ENCODE data around the gene CADPS2. TPM values are rescaled to one million over a fixed set of nuclear protein-coding genes. Genes with fewer than 3 reads are reported as not detected.

Gene CADPS2
- total and polyA plus RNA-seq, 10 of the 15 experiments (the other 5 are each of a cell fraction or from before 2014, with no cell fraction given) = 0.05 to 7.5 (median 0.25) TPM

GRCh38 chr7:122423591-122423990 lies 462.7 kb downstream of the CADPS2 start (continued):
- TF ChIP-seq ELK1 (IDR thresholded peaks at IDR 0.05; ENCODE audit: low read depth, low read length) = no peak
- no peak for TF ChIP-seq SIN3A (IDR thresholded peaks at IDR 0.05; ENCODE audit: low read depth, low read length)
- no peak for TF ChIP-seq HDAC6 (IDR thresholded peaks at IDR 0.05; ENCODE audit: unreplicated experiment)
- TF ChIP-seq BMI1 (IDR thresholded peaks at IDR 0.05; ENCODE audit: borderline replicate concordance) = no peak

GRCh38 chr7:122416336-122416735 lies 469.9 kb downstream of the CADPS2 start:
- no peak for FAIRE-seq
- RAD21 ChIA-PET (ENCODE audit: unreplicated experiment) = no interaction called here
- H3K36me3 ChIP-seq (ENCODE audit: control insufficient read depth in 2 of 2, insufficient read depth in 2 of 2, low read length in 1 of 2) = no peaks in the 10 kb centered on the region
- BruUV-seq (replicated peaks) = no TSS peak
- H3K27ac ChIP-seq (ENCODE audit: control insufficient read depth, insufficient read depth) = no peak overlapping the region
- POLR2A ChIA-PET = interaction anchor here (0.5 to 1.3 kb wide), 2 partner anchors 10 to 49 kb away, joined by 3 read pairs; no protein-coding TSS in a partner anchor
- SMC1A ChIA-PET (ENCODE audit: uncharacterized antibody, unreplicated experiment) = interaction anchor here (0.9 to 1.9 kb wide), 11 partner anchors 11 to 141 kb away, joined by 3 to 5 read pairs (median 4); no protein-coding TSS in a partner anchor
- H3K9me3 ChIP-seq (replicated peaks; ENCODE audit: control insufficient read depth, insufficient read depth, low read length) = no peaks in the 10 kb centered on the region
- CTCF ChIA-PET = interaction anchor here (1.0 to 1.2 kb wide), 3 partner anchors 8 to 118 kb away, joined by 3 to 6 read pairs (median 4); no protein-coding TSS in a partner anchor
- in situ Hi-C loops (cut with MboI) (no loop called here), intact Hi-C loops (cut with micrococcal nuclease; ENCODE audit: unreplicated experiment) (no loop called here)
- TF ChIP-seq EGR1 (IDR thresholded peaks at IDR 0.05; ENCODE audit: borderline replicate concordance in 1 of 2, low read depth in 2 of 2, low read length in 2 of 2) (no peak), CEBPB (IDR thresholded peaks at IDR 0.05; ENCODE audit: borderline replicate concordance in 1 of 2, low read depth in 2 of 2, low read length in 2 of 2) (no peak), GABPA (IDR thresholded peaks at IDR 0.05; ENCODE audit: low read depth) (no peak), BRCA1 (IDR thresholded peaks at IDR 0.05; ENCODE audit: low read depth, low read length) (no peak), IKZF2 (IDR thresholded peaks at IDR 0.05) (no peak), KDM1A (IDR thresholded peaks at IDR 0.05; ENCODE audit: borderline replicate concordance) (no peak), SUZ12 (IDR thresholded peaks at IDR 0.05; ENCODE audit: unreplicated experiment) (no peak), KLF5 (IDR thresholded peaks at IDR 0.05; ENCODE audit: partially characterized antibody) (no peak)
- H3K9ac ChIP-seq (ENCODE audit: control insufficient read depth, insufficient read depth, low read length) = no peak overlapping the region
- no peak overlapping the region for H3K4me3 ChIP-seq
- H2AFZ ChIP-seq (ENCODE audit: control insufficient read depth, low read depth, low read length) = no peak overlapping the region
- H3K27me3 ChIP-seq (replicated peaks in 1 of 2; ENCODE audit: control insufficient read depth in 2 of 2, insufficient read depth in 2 of 2, low read length in 1 of 2) = no peaks in the 10 kb centered on the region
- no peak for DNase-seq (ENCODE audit: low read depth, low spot score)
- H4K20me1 ChIP-seq (ENCODE audit: control insufficient read depth, insufficient read depth) = no peaks in the 10 kb centered on the region
- H3K79me2 ChIP-seq (ENCODE audit: control insufficient read depth, insufficient read depth, low read length) = no peaks in the 10 kb centered on the region
- no peak overlapping the region for H3K4me2 ChIP-seq (ENCODE audit: control insufficient read depth, insufficient read depth)
- WGBS (ENCODE audit: insufficient coverage, insufficient replicate concordance, low lambda C conversion rate, missing lambda C conversion rate) = 28% methylated on average over 2 of the region's 2 CpGs
- H3K4me1 ChIP-seq (ENCODE audit: control insufficient read depth, insufficient read depth, low read length) = no peaks in the 10 kb centered on the region
- ATAC-seq = peak; percentile 75
